Hematopoietic multipotent progenitor cell treated with erythropoietin and hydrocortisone succinate and interleukin-3 and kit ligand, for 4 days (in vitro differentiated cells): ENCODE results near the gene EPB41.

Experiments used
- DNase-seq: peaks from one replicate; pipeline ENCODE4 v3.0.0-alpha.2; 2015

EPB41 gene

GRCh38 chr1:28891256-28891655, 23.1 kb upstream of the EPB41 start:
- no peak for DNase-seq

- peak; percentile 59 for DNase-seq
Measured at GRCh38 chr1:28893403-28894102, 20.8 kb upstream of the EPB41 start.

- DNase-seq: no peak
Measured at GRCh38 chr1:28894785-28895184, 19.6 kb upstream of the EPB41 start.

- no peak for DNase-seq
Measured at GRCh38 chr1:28895896-28896608, 18.3 kb upstream of the EPB41 start.

- DNase-seq: no peak
Measured at GRCh38 chr1:28896609-28896986, 17.8 kb upstream of the EPB41 start.

GRCh38 chr1:28897789-28898188, 16.6 kb upstream of the EPB41 start:
- DNase-seq: no peak

GRCh38 chr1:28898405-28898881, 15.9 kb upstream of the EPB41 start:
- DNase-seq: peak; percentile 55

GRCh38 chr1:28899267-28899666, 15.1 kb upstream of the EPB41 start:
- no peak for DNase-seq

GRCh38 chr1:28900562-28900961, 13.8 kb upstream of the EPB41 start:
- no peak for DNase-seq

- peak; percentile 47 for DNase-seq
Measured at GRCh38 chr1:28902738-28903137, 11.6 kb upstream of the EPB41 start.

- no peak for DNase-seq
Measured at GRCh38 chr1:28905921-28906666, 8.3 kb upstream of the EPB41 start.

- no peak for DNase-seq
Measured at GRCh38 chr1:28909198-28909597, 5.2 kb upstream of the EPB41 start.

GRCh38 chr1:28910379-28911115, 3.8 kb upstream of the EPB41 start:
- DNase-seq: no peak

GRCh38 chr1:28913786-28914227, 562 bp upstream of the EPB41 start:
- no peak for DNase-seq

GRCh38 chr1:28915031-28915895, 894 bp downstream of the EPB41 start:
- DNase-seq: peak; percentile 63

- DNase-seq: peak; percentile 39
Measured at GRCh38 chr1:28917757-28918118, 3.4 kb downstream of the EPB41 start.

- no peak for DNase-seq
Measured at GRCh38 chr1:28921286-28921869, 7.0 kb downstream of the EPB41 start.

GRCh38 chr1:28925350-28925891, 11.1 kb downstream of the EPB41 start:
- DNase-seq: no peak

GRCh38 chr1:28926629-28927265, 12.4 kb downstream of the EPB41 start:
- DNase-seq: peak; percentile 97

GRCh38 chr1:28927266-28927647, 12.9 kb downstream of the EPB41 start:
- DNase-seq: peak; percentile 26
